Caco-2 (cell line): ENCODE results near the gene URAD. TPM values are rescaled to one million over a fixed set of nuclear protein-coding genes. Genes with fewer than 3 reads are reported as not detected.

Source experiments
- BruUV-seq: library from RNA; stranded (reverse); fragments of 400-500 nt; replicated peaks from 2 replicates; lab custom pipeline; 2021; lab: Mats Ljungman, UMichigan
- CTCF ChIA-PET: fragments of 300-600 bp; sonication (Branson Sonifier 250); formaldehyde crosslinking; loops from one replicate; lab custom pipeline; 2022; ENCODE audit warnings: antibody characterized with exemption; lab: Charles Lee
- POLR2A ChIA-PET: fragments of 300-600 bp; sonication (Branson Sonifier 250); formaldehyde crosslinking; loops from one replicate; lab custom pipeline; 2022; ENCODE audit warnings: antibody characterized with exemption; lab: Charles Lee
- DNase-seq, 2 experiments: peaks; one replicate each; pipeline versions ENCODE4 v3.0.0 to v3.0.0-alpha.2; 2020 to 2022
- H3K27me3 ChIP-seq: replicated peaks from 2 replicates; pipeline ENCODE4 v1.6.0; 2011; ENCODE audit warnings: low read length; ENCODE audit not compliant: control insufficient read depth, insufficient read depth
- H3K36me3 ChIP-seq: 2 replicates; pipeline ENCODE4 v1.5.1; 2011; ENCODE audit warnings: low read length; ENCODE audit not compliant: control insufficient read depth, insufficient read depth
- H3K4me1 ChIP-seq: fragments of 250-450 bp; sonication (Bioruptor Pico); 2 replicates; pipeline ENCODE4 v1.5.1; 2020; ENCODE audit warnings: mild to moderate bottlenecking
- H3K4me3 ChIP-seq: 2 replicates; pipeline ENCODE4 v1.5.1; 2011; ENCODE audit warnings: low read depth, mild to moderate bottlenecking, control low read depth, low read length
- H3K9me3 ChIP-seq: fragments of 250-450 bp; sonication (Bioruptor Pico); 2 replicates; pipeline ENCODE4 v1.5.1; 2020; ENCODE audit warnings: mild to moderate bottlenecking, moderate library complexity
- H3K27ac Mint-ChIP-seq: one replicate; pipeline ENCODE4 v1.8.0; 2022; ENCODE audit warnings: mixed read lengths; ENCODE audit not compliant: unreplicated experiment
- H3K27me3 Mint-ChIP-seq: one replicate; pipeline ENCODE4 v1.8.0; 2022; ENCODE audit warnings: mixed read lengths; ENCODE audit not compliant: insufficient read depth, unreplicated experiment
- H3K36me3 Mint-ChIP-seq: one replicate; pipeline ENCODE4 v1.8.0; 2022; ENCODE audit warnings: mild to moderate bottlenecking, mixed read lengths; ENCODE audit not compliant: insufficient read depth, unreplicated experiment
- H3K4me1 Mint-ChIP-seq: one replicate; pipeline ENCODE4 v1.8.0; 2022; ENCODE audit warnings: low read depth, mixed read lengths; ENCODE audit not compliant: unreplicated experiment
- H3K4me3 Mint-ChIP-seq: one replicate; pipeline ENCODE4 v1.8.0; 2022; ENCODE audit warnings: mild to moderate bottlenecking, moderate library complexity, mixed read lengths; ENCODE audit not compliant: unreplicated experiment
- H3K9me3 Mint-ChIP-seq: one replicate; pipeline ENCODE4 v1.8.0; 2022; ENCODE audit warnings: mixed read lengths; ENCODE audit not compliant: unreplicated experiment
- CTCF ChIP-seq, 2 experiments: fragments of 200-600 bp in 1 of 2; IDR thresholded peaks; 1 replicate in 1 of 2; 2 replicates in 1 of 2; pipeline versions ENCODE4 v1.5.1 to v1.8.0; 2011 to 2022; ENCODE audit warnings: antibody characterized with exemption in 1 of 2, control low read depth in 1 of 2, inconsistent platforms in 1 of 2, low read depth in 1 of 2, low read length in 1 of 2, mild to moderate bottlenecking in 1 of 2, moderate library complexity in 1 of 2; ENCODE audit not compliant: insufficient read depth in 1 of 2, severe bottlenecking in 1 of 2, unreplicated experiment in 1 of 2
- intact Hi-C: fragments of 100-400 bp; cut with micrococcal nuclease; formaldehyde crosslinking; loops from one replicate; pipeline ENCODE4 v1.10.0; 2022; ENCODE audit not compliant: unreplicated experiment
- total RNA-seq: library from RNA; stranded (reverse); gene quantifications from 2 replicates; pipeline ENCODE4 v1.2.3, GENCODE V29; 2022

URAD gene
- total RNA-seq, 1 experiment from 2014 or later = 5.2 TPM

GRCh38 chr13:27961227-27962085, 27.0 kb downstream of the URAD start:
- peak overlapping the region; percentile 66 for H3K27ac Mint-ChIP-seq
- Histone ChIP-seq H3K4me1 (peaks cover 79% of the 10 kb centered on the region), H3K4me3 (peak overlapping the region; percentile 34), H3K9me3 (no peaks in the 10 kb centered on the region), H3K27me3 (no peaks in the 10 kb centered on the region), H3K36me3 (peaks cover 6% of the 10 kb centered on the region)
- no peaks in the 10 kb centered on the region for H3K27me3 Mint-ChIP-seq
- ChIA-PET CTCF (interaction anchor here (0.6 to 1.7 kb wide), 9 partner anchors 7 to 135 kb away, joined by 3 to 12 read pairs (median 4); partner anchors contain the start of gene CDX2), POLR2A (interaction anchor here (0.5 to 1.9 kb wide), 5 partner anchors 8 to 155 kb away, joined by 4 to 16 read pairs (median 4); partner anchors contain the start of gene CDX2)
- peak overlapping the region; percentile 52 for H3K4me3 Mint-ChIP-seq
- intact Hi-C loops = loop anchor here (2.0 kb wide), 1 partner anchor 17 kb away; no protein-coding TSS in a partner anchor
- no peak for DNase-seq
- peaks cover 25% of the 10 kb centered on the region for H3K4me1 Mint-ChIP-seq
- no peaks in the 10 kb centered on the region for H3K9me3 Mint-ChIP-seq
- peaks cover 66% of the 10 kb centered on the region for H3K36me3 Mint-ChIP-seq
- no peak for TF ChIP-seq CTCF (IDR thresholded peaks at IDR 0.05; ENCODE audit: insufficient read depth in 1 of 2, low read depth in 1 of 2, low read length in 1 of 2, severe bottlenecking in 1 of 2, unreplicated experiment in 1 of 2)
- no TSS peak for BruUV-seq

- no peaks in the 10 kb centered on the region for H3K9me3 Mint-ChIP-seq
- Histone ChIP-seq H3K4me3 (peak overlapping the region; percentile 35), H3K36me3 (peaks cover 6% of the 10 kb centered on the region), H3K9me3 (no peaks in the 10 kb centered on the region), H3K4me1 (peaks cover 88% of the 10 kb centered on the region), H3K27me3 (no peaks in the 10 kb centered on the region)
- BruUV-seq = no TSS peak
- peak; percentile 73 to 78 for TF ChIP-seq CTCF (IDR thresholded peaks at IDR 0.05; ENCODE audit: insufficient read depth in 1 of 2, low read depth in 1 of 2, low read length in 1 of 2, severe bottlenecking in 1 of 2, unreplicated experiment in 1 of 2)
- peak overlapping the region; percentile 52 for H3K4me3 Mint-ChIP-seq
- H3K27me3 Mint-ChIP-seq = no peaks in the 10 kb centered on the region
- H3K27ac Mint-ChIP-seq = peak overlapping the region; percentile 66
- CTCF ChIA-PET = interaction anchor here (0.6 to 1.7 kb wide), 8 partner anchors 9 to 598 kb away, joined by 3 to 12 read pairs (median 4); partner anchors contain the start of gene CDX2
- DNase-seq = peak; percentile 96
- POLR2A ChIA-PET = interaction anchor here (0.6 to 1.9 kb wide), 6 partner anchors 9 to 1004 kb away, joined by 3 to 16 read pairs (median 4); partner anchors contain the start of genes CDX2 and URAD
- H3K36me3 Mint-ChIP-seq = peaks cover 57% of the 10 kb centered on the region
- intact Hi-C loops = loop anchor here (1.0 to 2.0 kb wide), 3 partner anchors 9 to 38 kb away; partner anchors contain the start of gene CDX2
- H3K4me1 Mint-ChIP-seq = peaks cover 32% of the 10 kb centered on the region
Measured at GRCh38 chr13:27960362-27961226, 27.9 kb downstream of the URAD start.
